HEK293T (cell line): ENCODE data around the gene MPPED1.

Source experiments
- CTCF ChIA-PET: fragments of 350-600 bp; formaldehyde crosslinking; extraction: SDS; loops from one replicate; lab custom pipeline; 2021; ENCODE audit warnings: antibody characterized with exemption, inconsistent platforms; lab: Yijun Ruan, JAX
- POLR2A ChIA-PET: fragments of 350-600 bp; formaldehyde crosslinking; extraction: SDS; loops from one replicate; lab custom pipeline; 2020; ENCODE audit warnings: antibody characterized with exemption, inconsistent platforms; lab: Yijun Ruan, JAX
- DNase-seq: peaks from one replicate; pipeline ENCODE4 v3.0.0; 2012; ENCODE audit warnings: mixed read lengths; ENCODE audit errors: extremely low spot score
- ARNT ChIP-seq: fragments of 450-650 bp; IDR thresholded peaks from 2 replicates; pipeline ENCODE4 v1.6.1; 2017; ENCODE audit warnings: mild to moderate bottlenecking
- BHLHE40 ChIP-seq: fragments of 450-650 bp; IDR thresholded peaks from 2 replicates; pipeline ENCODE4 v1.6.1; 2016; ENCODE audit warnings: mild to moderate bottlenecking, moderate library complexity, borderline replicate concordance
- CTBP1 ChIP-seq: fragments of 450-650 bp; IDR thresholded peaks from 2 replicates; pipeline ENCODE4 v1.6.1; 2016; ENCODE audit warnings: borderline replicate concordance
- ELF4 ChIP-seq: fragments of 450-650 bp; IDR thresholded peaks from 2 replicates; pipeline ENCODE4 v1.6.1; 2017; ENCODE audit warnings: antibody characterized with exemption
- FOXA1 ChIP-seq: fragments of 450-650 bp; IDR thresholded peaks from 2 replicates; pipeline ENCODE4 v1.6.1; 2016; ENCODE audit warnings: mild to moderate bottlenecking
- FOXK2 ChIP-seq: fragments of 450-650 bp; IDR thresholded peaks from 2 replicates; pipeline ENCODE4 v1.6.1; 2016; ENCODE audit warnings: mild to moderate bottlenecking
- FOXM1 ChIP-seq: fragments of 450-650 bp; IDR thresholded peaks from 2 replicates; pipeline ENCODE4 v1.6.1; 2017; ENCODE audit warnings: mild to moderate bottlenecking, borderline replicate concordance
- HDGF ChIP-seq: fragments of 450-650 bp; IDR thresholded peaks from 2 replicates; pipeline ENCODE4 v1.6.1; 2017; ENCODE audit warnings: antibody characterized with exemption, borderline replicate concordance
- L3MBTL2 ChIP-seq: fragments of 450-650 bp; conservative IDR thresholded peaks from 2 replicates; pipeline ENCODE4 v1.6.1; 2016; ENCODE audit warnings: mild to moderate bottlenecking
- LEF1 ChIP-seq: fragments of 450-650 bp; IDR thresholded peaks from 2 replicates; pipeline ENCODE4 v1.6.1; 2017; ENCODE audit warnings: mild to moderate bottlenecking, borderline replicate concordance
- NFRKB ChIP-seq: fragments of 450-650 bp; IDR thresholded peaks from 2 replicates; pipeline ENCODE4 v1.6.1; 2016; ENCODE audit warnings: mild to moderate bottlenecking, moderate library complexity
- PKNOX1 ChIP-seq: fragments of 450-650 bp; IDR thresholded peaks from 2 replicates; pipeline ENCODE4 v1.6.1; 2016
- SP1 ChIP-seq: fragments of 450-650 bp; IDR thresholded peaks from 2 replicates; pipeline ENCODE4 v1.6.1; 2017
- SUZ12 ChIP-seq: fragments of 450-650 bp; IDR thresholded peaks from 2 replicates; pipeline ENCODE4 v1.6.1; 2016; ENCODE audit warnings: mild to moderate bottlenecking
- TARDBP ChIP-seq: fragments of 450-650 bp; IDR thresholded peaks from 2 replicates; pipeline ENCODE4 v1.6.1; 2016
- ZNF384 ChIP-seq: fragments of 450-650 bp; IDR thresholded peaks from 2 replicates; pipeline ENCODE4 v1.6.1; 2016

MPPED1 gene

DNA sequence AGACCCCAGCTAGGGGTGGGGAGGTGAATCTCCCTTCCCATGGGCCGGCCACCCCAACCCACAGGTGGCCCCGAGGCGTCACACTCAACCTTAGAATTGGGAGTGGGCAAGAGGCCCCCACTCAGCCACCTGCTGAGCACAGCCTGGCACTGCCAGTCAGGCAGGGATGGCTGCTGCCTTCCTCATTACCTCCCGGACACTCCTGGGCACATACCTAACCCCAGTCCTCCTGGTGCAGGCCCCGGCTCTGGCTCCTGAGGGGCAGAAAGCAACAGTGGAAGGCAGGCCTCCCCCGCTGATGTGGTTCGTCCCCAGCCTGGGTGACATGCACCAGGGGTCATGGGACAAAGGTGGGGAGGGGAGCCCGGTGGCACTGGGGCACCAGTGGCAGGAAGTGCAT is 103.6 kb downstream of the MPPED1 start:
- ChIA-PET POLR2A (no interaction called here), CTCF (no interaction called here)
- TF ChIP-seq ZNF384 (no peak), LEF1 (no peak), ELF4 (no peak), HDGF (no peak), FOXA1 (no peak), TARDBP (no peak), BHLHE40 (no peak), ARNT (no peak), PKNOX1 (no peak), CTBP1 (no peak), SP1 (no peak), FOXK2 (no peak), SUZ12 (no peak), FOXM1 (no peak), L3MBTL2 (no peak), NFRKB (no peak)
- no peak for DNase-seq

GRCh38 chr22:43515902-43516301 is 104.1 kb downstream of the MPPED1 start:
- TF ChIP-seq BHLHE40: no peak
- no peak for TF ChIP-seq CTBP1
- no peak for TF ChIP-seq ELF4
- no peak for TF ChIP-seq PKNOX1
- TF ChIP-seq FOXK2: no peak
- no peak for TF ChIP-seq FOXM1
- no peak for TF ChIP-seq ZNF384
- no peak for TF ChIP-seq HDGF
- no peak for TF ChIP-seq ARNT
- CTCF ChIA-PET: interaction anchor here (0.8 kb wide), 1 partner anchor 21 kb away, joined by 4 read pairs; no protein-coding TSS in a partner anchor
- POLR2A ChIA-PET: no interaction called here
- peak; percentile 45 for DNase-seq

- no peak for DNase-seq
- ChIA-PET CTCF (interaction anchor here (0.8 kb wide), 1 partner anchor 21 kb away, joined by 4 read pairs; no protein-coding TSS in a partner anchor), POLR2A (no interaction called here)
- TF ChIP-seq SUZ12: no peak
- TF ChIP-seq LEF1: no peak
- TF ChIP-seq FOXK2: no peak
- no peak for TF ChIP-seq ELF4
- TF ChIP-seq CTBP1: no peak
- TF ChIP-seq L3MBTL2: no peak
- no peak for TF ChIP-seq ARNT
- TF ChIP-seq ZNF384: no peak
- TF ChIP-seq HDGF: no peak
- no peak for TF ChIP-seq TARDBP
- TF ChIP-seq SP1: no peak
- TF ChIP-seq FOXM1: no peak
These were observed 104.6 kb downstream of the MPPED1 start for GRCh38 chr22:43516386-43516785.

- ChIA-PET CTCF (interaction anchor here (0.6 kb wide), 1 partner anchor 101 kb away, joined by 3 read pairs; no protein-coding TSS in a partner anchor), POLR2A (no interaction called here)
- DNase-seq: no peak
- TF ChIP-seq FOXM1 (no peak), FOXK2 (no peak), FOXA1 (no peak), NFRKB (no peak), CTBP1 (no peak), BHLHE40 (no peak), L3MBTL2 (no peak), LEF1 (no peak), TARDBP (no peak), PKNOX1 (no peak), HDGF (no peak), ARNT (no peak), ELF4 (no peak), SUZ12 (no peak), SP1 (no peak), ZNF384 (no peak)
These were observed 105.3 kb downstream of the MPPED1 start for GRCh38 chr22:43516996-43517635.

DNA sequence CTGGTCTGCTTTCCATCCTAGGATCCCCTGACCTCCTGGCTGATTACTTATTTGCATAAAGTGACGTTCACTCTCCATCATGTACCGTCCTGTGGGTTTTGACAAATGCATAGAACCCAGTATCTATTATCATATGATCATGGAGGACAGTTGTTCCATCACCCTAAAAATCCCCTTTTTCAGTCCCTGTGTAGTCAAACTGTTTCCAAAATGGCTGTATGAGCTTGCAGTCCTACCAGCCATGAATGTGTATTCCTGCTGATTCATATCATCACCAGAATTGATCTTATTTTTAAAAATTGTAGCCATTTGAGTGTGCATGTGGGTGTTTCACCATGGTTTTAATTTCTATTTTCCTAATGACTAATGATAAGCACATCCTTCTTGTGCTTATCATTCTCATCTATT is 108.8 kb downstream of the MPPED1 start:
- CTCF ChIA-PET: no interaction called here
- POLR2A ChIA-PET: no interaction called here
- DNase-seq: no peak
- TF ChIP-seq BHLHE40: no peak
- TF ChIP-seq NFRKB: no peak
- TF ChIP-seq LEF1: no peak
- TF ChIP-seq ZNF384: no peak
- no peak for TF ChIP-seq SP1
- no peak for TF ChIP-seq ELF4
- no peak for TF ChIP-seq ARNT
- no peak for TF ChIP-seq TARDBP
- no peak for TF ChIP-seq SUZ12
- no peak for TF ChIP-seq FOXK2
- TF ChIP-seq CTBP1: no peak
- TF ChIP-seq HDGF: no peak

DNA sequence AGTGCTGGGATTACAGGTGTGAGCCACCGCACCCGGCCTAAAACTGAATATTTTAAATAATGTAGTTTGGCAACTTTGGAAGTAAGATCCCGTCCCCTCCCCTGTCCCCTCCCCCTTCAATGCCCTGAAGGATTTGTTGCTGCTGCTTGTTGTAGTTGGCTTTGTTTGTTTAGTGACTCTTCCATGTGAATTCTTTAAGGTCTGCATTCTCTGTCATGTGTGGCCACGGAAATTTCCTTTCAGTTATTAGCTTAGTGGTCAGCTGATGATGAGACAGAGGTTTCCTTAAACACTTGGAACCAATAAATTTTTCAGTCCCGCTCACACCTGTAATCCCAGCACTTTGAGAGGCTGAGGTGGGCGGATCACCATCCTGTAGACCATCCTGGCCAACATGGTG is 109.9 kb downstream of the MPPED1 start:
- ChIA-PET POLR2A (interaction anchor here (0.7 kb wide), 1 partner anchor 22 kb away, joined by 3 read pairs; no protein-coding TSS in a partner anchor), CTCF (interaction anchor here (0.7 to 1.0 kb wide), 2 partner anchors 22 to 359 kb away, joined by 3 to 6 read pairs; no protein-coding TSS in a partner anchor)
- DNase-seq: no peak
- TF ChIP-seq HDGF (no peak), TARDBP (no peak), SUZ12 (no peak), FOXM1 (no peak), FOXA1 (no peak)
